CD4-positive, alpha-beta memory T cell (primary cell): Measurements from ENCODE around the gene MRPS34. TPM values are rescaled to one million over a fixed set of nuclear protein-coding genes. Genes with fewer than 3 reads are reported as not detected.

ENCODE experiments used
- CTCF ChIA-PET: fragments of 350-600 bp; sonication (Branson Sonifier 250); formaldehyde crosslinking; loops from one replicate; lab custom pipeline; 2021; ENCODE audit warnings: inconsistent platforms; ENCODE audit not compliant: partially characterized antibody; lab: Charles Lee
- POLR2A ChIA-PET: fragments of 350-600 bp; sonication (Branson Sonifier 250); formaldehyde crosslinking; loops from one replicate; lab custom pipeline; 2021; ENCODE audit not compliant: partially characterized antibody; lab: Charles Lee
- DNase-seq, 5 donors: peaks; one replicate each; pipeline versions ENCODE4 v3.0.0 to v3.0.0-alpha.2; 2020 to 2022; ENCODE audit warnings: mixed read lengths in 1 of 5
- H3K27ac ChIP-seq: one replicate; pipeline ENCODE4 v1.7.0; 2013; ENCODE audit warnings: low read depth, low read length
- H3K27me3 ChIP-seq: 2 replicates; pipeline ENCODE4 v1.7.0; 2013; ENCODE audit warnings: mild to moderate bottlenecking, low read length, moderate library complexity; ENCODE audit not compliant: insufficient read depth
- H3K36me3 ChIP-seq: 2 replicates; pipeline ENCODE4 v1.7.0; 2013; ENCODE audit warnings: mild to moderate bottlenecking, low read length, moderate library complexity; ENCODE audit not compliant: insufficient read depth
- H3K4me1 ChIP-seq: 2 replicates; pipeline ENCODE4 v1.7.0; 2013; ENCODE audit warnings: mild to moderate bottlenecking, low read length, moderate library complexity; ENCODE audit not compliant: insufficient read depth
- H3K4me3 ChIP-seq, 2 donors: one replicate each; pipeline ENCODE4 v1.7.0; 2013; ENCODE audit warnings: low read length in 2 of 2, mild to moderate bottlenecking in 1 of 2
- H3K9me3 ChIP-seq, 2 donors: one replicate each; pipeline ENCODE4 v1.7.0; 2013; ENCODE audit warnings: low read length in 2 of 2, control low read depth in 1 of 2; ENCODE audit not compliant: control insufficient read depth in 1 of 2
- H3K27ac Mint-ChIP-seq, 7 donors: one replicate each; pipeline ENCODE4 v1.8.0; 2020 to 2021; ENCODE audit warnings: mixed read lengths in 7 of 7, mild to moderate bottlenecking in 6 of 7, inconsistent platforms in 3 of 7, moderate library complexity in 3 of 7
- H3K27me3 Mint-ChIP-seq, 2 donors: one replicate each; pipeline ENCODE4 v1.8.0; 2020 to 2021; ENCODE audit warnings: mixed read lengths in 2 of 2
- H3K36me3 Mint-ChIP-seq, 2 donors: one replicate each; pipeline ENCODE4 v1.8.0; 2020 to 2021; ENCODE audit warnings: mixed read lengths in 2 of 2, inconsistent platforms in 1 of 2, mild to moderate bottlenecking in 1 of 2
- H3K4me1 Mint-ChIP-seq, 4 donors: one replicate each; pipeline ENCODE4 v1.8.0; 2020 to 2021; ENCODE audit warnings: mixed read lengths in 4 of 4, mild to moderate bottlenecking in 1 of 4
- H3K4me3 Mint-ChIP-seq, 8 donors: one replicate each; pipeline ENCODE4 v1.8.0; 2020 to 2021; ENCODE audit warnings: mixed read lengths in 8 of 8, mild to moderate bottlenecking in 7 of 8, moderate library complexity in 6 of 8, inconsistent platforms in 3 of 8
- H3K9me3 Mint-ChIP-seq, 8 donors: one replicate each; pipeline ENCODE4 v1.8.0; 2020 to 2021; ENCODE audit warnings: mixed read lengths in 8 of 8, mild to moderate bottlenecking in 5 of 8, inconsistent platforms in 3 of 8, moderate library complexity in 1 of 8
- intact Hi-C: fragments of 100-400 bp; cut with micrococcal nuclease; formaldehyde crosslinking; loops from one replicate; pipeline ENCODE4 v1.15.1; 2023
- microRNA-seq: library from miRNA; unstranded; fragments of <30 nt; microRNA quantifications from one replicate; pipeline ENCODE4 v1.2.0, GENCODE V29; 2021; ENCODE audit warnings: borderline replicate concordance, borderline number of aligned reads, borderline microRNAs expressed, mixed read lengths
- polyA plus RNA-seq, 2 donors: library from polyadenylated mRNA; unstranded; fragments of 300-500 nt; fragmentation: Illumina TruSeq; gene quantifications; one replicate each; pipeline ENCODE4 v1.2.3, GENCODE V29; 2021
- total RNA-seq, 2 experiments: library from RNA; stranded (reverse); gene quantifications; one replicate each; pipeline ENCODE4 v1.2.3, GENCODE V29; 2021

MRPS34 gene
- total and polyA plus RNA-seq, 4 experiments from 2014 or later = 57.6 to 151 (median 103) TPM

GRCh38 chr16:1724491-1724890 is 48.4 kb downstream of the MRPS34 start:
- H3K27me3 ChIP-seq = no peaks in the 10 kb centered on the region
- intact Hi-C loops = no loop called here
- Mint-ChIP-seq H3K9me3 (no peaks in the 10 kb centered on the region), H3K27me3 (no peaks in the 10 kb centered on the region), H3K36me3 (peaks cover 11 to 33% of the 10 kb centered on the region in 2 donors), H3K27ac (no peak overlapping the region), H3K4me3 (no peak overlapping the region), H3K4me1 (peaks cover 20 to 31% (median 25%) of the 10 kb centered on the region in 4 donors)
- no peaks in the 10 kb centered on the region for H3K9me3 ChIP-seq
- no peak overlapping the region for H3K4me3 ChIP-seq
- peaks cover 29% of the 10 kb centered on the region for H3K4me1 ChIP-seq
- ChIA-PET POLR2A (interaction anchor here (1.2 kb wide), 1 partner anchor 47 kb away, joined by 3 read pairs; the partner anchor contains the start of gene JPT2), CTCF (interaction anchor here (1.0 to 1.5 kb wide), 3 partner anchors 9 to 361 kb away, joined by 3 to 4 read pairs (median 3); no protein-coding TSS in a partner anchor)
- H3K36me3 ChIP-seq = peaks cover 30% of the 10 kb centered on the region
- no peak overlapping the region for H3K27ac ChIP-seq
- DNase-seq = no peak

DNA sequence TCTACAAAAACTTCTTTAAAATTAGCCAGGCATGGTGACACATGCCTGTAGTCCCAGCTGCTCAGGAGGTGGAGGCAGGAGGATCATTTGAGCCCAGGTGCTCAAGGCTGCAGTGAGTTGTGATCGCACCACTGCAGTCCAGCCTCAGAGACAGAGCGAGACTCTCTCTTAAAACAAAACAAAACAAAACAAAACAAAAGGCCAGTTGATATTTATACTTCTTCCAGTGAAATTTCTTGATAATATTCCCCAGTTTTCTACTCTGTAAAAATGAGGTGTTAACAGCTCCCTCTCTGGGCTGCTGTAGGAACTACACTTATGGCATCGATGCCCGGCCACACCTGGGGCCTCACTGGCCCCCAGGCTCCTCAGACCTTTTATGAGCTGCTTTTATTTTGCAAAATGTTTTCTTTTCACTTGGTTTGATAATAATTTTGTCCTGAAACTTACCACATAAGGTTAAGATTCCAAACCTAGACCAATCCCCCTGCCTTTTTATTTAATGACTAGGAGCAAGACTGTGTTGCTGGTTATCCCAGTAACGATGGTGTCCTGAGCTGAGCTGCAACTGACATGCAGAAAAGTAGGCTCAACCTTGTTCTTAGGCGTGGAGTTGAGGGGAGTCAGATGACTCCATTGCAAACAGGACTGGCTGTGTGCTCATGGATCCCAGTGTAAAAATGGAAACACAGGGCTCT is 49.3 kb downstream of the MRPS34 start:
- no peaks in the 10 kb centered on the region for H3K27me3 Mint-ChIP-seq
- Histone ChIP-seq H3K36me3 (peaks cover 23% of the 10 kb centered on the region), H3K4me1 (peaks cover 29% of the 10 kb centered on the region), H3K9me3 (no peaks in the 10 kb centered on the region), H3K27me3 (no peaks in the 10 kb centered on the region), H3K27ac (no peak overlapping the region), H3K4me3 (no peak overlapping the region)
- peaks cover 21 to 39% (median 29%) of the 10 kb centered on the region in 4 donors for H3K4me1 Mint-ChIP-seq
- H3K27ac Mint-ChIP-seq = peak overlapping the region; percentile 24 to 84 (median 65)
- H3K9me3 Mint-ChIP-seq = no peaks in the 10 kb centered on the region
- H3K36me3 Mint-ChIP-seq = peaks cover 11 to 26% of the 10 kb centered on the region in 2 donors
- intact Hi-C loops = no loop called here
- CTCF ChIA-PET = interaction anchor here (0.7 to 1.5 kb wide), 10 partner anchors 8 to 90 kb away, joined by 3 to 5 read pairs (median 4); partner anchors contain the start of genes JPT2, NUBP2 and SPSB3
- DNase-seq = peak in 4 of 5 donors; percentile 35 to 52 (median 42)
- peak overlapping the region in 4 of 8 donors; percentile 11 to 51 (median 38) for H3K4me3 Mint-ChIP-seq
- POLR2A ChIA-PET = interaction anchor here (0.6 to 0.7 kb wide), 2 partner anchors 12 to 321 kb away, joined by 3 read pairs; no protein-coding TSS in a partner anchor

Small RNA genes lying within 50 kb of the gene (microRNA-seq; reads per million reads assigned to microRNA genes)
- gene MIR3177 = 0.96 reads per million

Other genes with a start within 250 kb of the MRPS34 start
- gene TMEM204, start 239.5 kb downstream of the MRPS34 start, total RNA-seq = 100 to 1,000 TPM; 124 to 125 TPM
- 10 to 100 TPM; 95.9 to 97.1 TPM for gene TMEM204, start 239.5 kb downstream of the MRPS34 start, polyA plus RNA-seq
- 1 to 10 TPM; 5.5 to 7.3 TPM for gene IFT140, start 161.1 kb downstream of the MRPS34 start, total RNA-seq
- gene IFT140, start 161.1 kb downstream of the MRPS34 start, polyA plus RNA-seq = 1 to 10 TPM; 3.3 to 3.8 TPM
- gene CRAMP1, start 160.8 kb downstream of the MRPS34 start, total RNA-seq = 10 to 100 TPM; 27.3 to 33.8 TPM
- 1 to 10 TPM in 1 of 2 donors, under 1 TPM in 1; 0.55 to 5.1 TPM for gene CRAMP1, start 160.8 kb downstream of the MRPS34 start, polyA plus RNA-seq
- 10 to 100 TPM; 38.1 to 43.1 TPM for gene JPT2, start 94.9 kb downstream of the MRPS34 start, total RNA-seq
- gene JPT2, start 94.9 kb downstream of the MRPS34 start, polyA plus RNA-seq = 10 to 100 TPM in 1 of 2 donors, 1 to 10 TPM in 1; 4.8 to 10.7 TPM
- 100 to 1,000 TPM; 238 to 248 TPM for gene MAPK8IP3, start 66.9 kb downstream of the MRPS34 start, total RNA-seq
- gene MAPK8IP3, start 66.9 kb downstream of the MRPS34 start, polyA plus RNA-seq = 1 to 10 TPM in 1 of 2 donors, under 1 TPM in 1; 0.86 to 4.6 TPM
- 10 to 100 TPM; 84.2 to 88.6 TPM for gene NME3, start 1.6 kb downstream of the MRPS34 start, total RNA-seq
- 10 to 100 TPM; 64.1 to 70.4 TPM for gene NME3, start 1.6 kb downstream of the MRPS34 start, polyA plus RNA-seq
- gene EME2, start 324 bp downstream of the MRPS34 start, total RNA-seq = 10 to 100 TPM; 32.9 to 33.1 TPM
- gene EME2, start 324 bp downstream of the MRPS34 start, polyA plus RNA-seq = 1 to 10 TPM in 1 of 2 donors, under 1 TPM in 1; 0.30 to 1.5 TPM
- gene SPSB3, start 9.4 kb upstream of the MRPS34 start, total RNA-seq = 100 to 1,000 TPM; 133 to 144 TPM
- gene SPSB3, start 9.4 kb upstream of the MRPS34 start, polyA plus RNA-seq = 10 to 100 TPM; 56.6 to 72.9 TPM
- gene NUBP2, start 9.8 kb upstream of the MRPS34 start, total RNA-seq = 10 to 100 TPM; 55.9 to 59.4 TPM
- gene NUBP2, start 9.8 kb upstream of the MRPS34 start, polyA plus RNA-seq = 10 to 100 TPM; 77.6 to 98.9 TPM
- gene IGFALS, start 20.6 kb upstream of the MRPS34 start, total RNA-seq = under 1 TPM; 0.29 to 0.36 TPM
- not detected for gene IGFALS, start 20.6 kb upstream of the MRPS34 start, polyA plus RNA-seq
- 10 to 100 TPM; 73.7 to 77.8 TPM for gene HAGH, start 53.7 kb upstream of the MRPS34 start, total RNA-seq
- 10 to 100 TPM; 54.3 to 63.2 TPM for gene HAGH, start 53.7 kb upstream of the MRPS34 start, polyA plus RNA-seq
- 1 to 10 TPM; 7.8 to 9.6 TPM for gene FAHD1, start 54.1 kb upstream of the MRPS34 start, total RNA-seq
- gene FAHD1, start 54.1 kb upstream of the MRPS34 start, polyA plus RNA-seq = 10 to 100 TPM; 22.3 to 23.2 TPM
- not detected for gene MEIOB, start 99.0 kb upstream of the MRPS34 start, total RNA-seq
- gene MEIOB, start 99.0 kb upstream of the MRPS34 start, polyA plus RNA-seq = not detected
- gene HS3ST6, start 145.3 kb upstream of the MRPS34 start, total RNA-seq = not detected
- gene HS3ST6, start 145.3 kb upstream of the MRPS34 start, polyA plus RNA-seq = not detected
- gene MSRB1, start 170.1 kb upstream of the MRPS34 start, total RNA-seq = 10 to 100 TPM in 1 of 2 experiments, 1 to 10 TPM in 1; 9.3 to 10.6 TPM
- gene MSRB1, start 170.1 kb upstream of the MRPS34 start, polyA plus RNA-seq = 10 to 100 TPM; 20.4 to 30.5 TPM
- not detected for gene RPL3L, start 181.6 kb upstream of the MRPS34 start, total RNA-seq
- gene RPL3L, start 181.6 kb upstream of the MRPS34 start, polyA plus RNA-seq = not detected
- 10 to 100 TPM; 76.5 to 86.2 TPM for gene NDUFB10, start 186.4 kb upstream of the MRPS34 start, total RNA-seq
- gene NDUFB10, start 186.4 kb upstream of the MRPS34 start, polyA plus RNA-seq = 100 to 1,000 TPM; 205 to 223 TPM
- 1,000 to 10,000 TPM; 2,828 to 2,894 TPM for gene RPS2, start 191.7 kb upstream of the MRPS34 start, total RNA-seq
- 1,000 to 10,000 TPM; 6,382 to 6,826 TPM for gene RPS2, start 191.7 kb upstream of the MRPS34 start, polyA plus RNA-seq
- gene RNF151, start 193.7 kb upstream of the MRPS34 start, total RNA-seq = not detected
- gene RNF151, start 193.7 kb upstream of the MRPS34 start, polyA plus RNA-seq = not detected
- gene TBL3, start 198.9 kb upstream of the MRPS34 start, total RNA-seq = 10 to 100 TPM; 33.2 to 35.0 TPM
- 10 to 100 TPM; 44.1 to 47.6 TPM for gene TBL3, start 198.9 kb upstream of the MRPS34 start, polyA plus RNA-seq
- under 1 TPM; 0.47 to 0.84 TPM for gene NOXO1, start 208.3 kb upstream of the MRPS34 start, total RNA-seq
- gene NOXO1, start 208.3 kb upstream of the MRPS34 start, polyA plus RNA-seq = under 1 TPM; 0.50 to 0.54 TPM
- gene GFER, start 211.1 kb upstream of the MRPS34 start, total RNA-seq = 10 to 100 TPM; 19.6 to 22.6 TPM
- 10 to 100 TPM; 32.2 to 35.7 TPM for gene GFER, start 211.1 kb upstream of the MRPS34 start, polyA plus RNA-seq
- 1 to 10 TPM; 1.6 TPM for gene SYNGR3, start 216.8 kb upstream of the MRPS34 start, total RNA-seq
- gene SYNGR3, start 216.8 kb upstream of the MRPS34 start, polyA plus RNA-seq = 1 to 10 TPM in 1 of 2 donors, under 1 TPM in 1; 0.50 to 2.2 TPM
- gene ZNF598, start 236.7 kb upstream of the MRPS34 start, total RNA-seq = 10 to 100 TPM; 48.5 to 49.8 TPM
- 10 to 100 TPM in 1 of 2 donors, 1 to 10 TPM in 1; 3.1 to 10.0 TPM for gene ZNF598, start 236.7 kb upstream of the MRPS34 start, polyA plus RNA-seq
- gene NPW, start 246.7 kb upstream of the MRPS34 start, total RNA-seq = not detected
- not detected for gene NPW, start 246.7 kb upstream of the MRPS34 start, polyA plus RNA-seq